SKM-1 (cell line): ENCODE results near the gene MARVELD1.
"Not testable (repeated sequence)": the region's sequence is repeated elsewhere in the genome, so short reads cannot be mapped to it uniquely, and the experiment has no call there.

Experiments used
- DNase-seq: peaks from one replicate; lab custom pipeline; 2025; ENCODE audit not compliant: unreplicated experiment; lab: John Stamatoyannopoulos, UW

The MARVELD1 gene

DNA sequence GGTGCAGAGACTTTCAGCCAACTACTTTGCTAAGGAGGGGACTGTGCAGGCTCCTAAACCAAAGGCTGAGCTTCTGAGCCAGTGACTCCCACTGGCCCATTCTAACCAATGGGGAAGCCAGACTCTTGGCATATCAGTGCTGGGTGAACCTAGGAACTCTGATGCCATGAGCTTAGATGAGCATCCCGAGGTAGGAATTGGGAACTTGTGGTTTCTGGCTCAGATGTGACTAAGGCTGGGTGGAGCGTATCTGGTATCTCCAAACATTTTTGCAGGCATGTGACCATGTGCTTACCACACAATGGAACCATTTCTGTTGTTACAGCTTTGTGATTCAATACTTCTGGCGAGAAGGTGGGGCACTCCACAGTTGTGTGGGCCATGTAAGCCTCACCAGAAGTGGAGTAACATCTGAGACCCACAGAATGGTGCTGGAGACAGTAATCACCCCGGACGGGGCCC, 23.9 kb upstream of the MARVELD1 start:
- DNase-seq: no peak

- DNase-seq: no peak
Measured at GRCh38 chr10:97690133-97690532, 23.4 kb upstream of the MARVELD1 start.

DNA sequence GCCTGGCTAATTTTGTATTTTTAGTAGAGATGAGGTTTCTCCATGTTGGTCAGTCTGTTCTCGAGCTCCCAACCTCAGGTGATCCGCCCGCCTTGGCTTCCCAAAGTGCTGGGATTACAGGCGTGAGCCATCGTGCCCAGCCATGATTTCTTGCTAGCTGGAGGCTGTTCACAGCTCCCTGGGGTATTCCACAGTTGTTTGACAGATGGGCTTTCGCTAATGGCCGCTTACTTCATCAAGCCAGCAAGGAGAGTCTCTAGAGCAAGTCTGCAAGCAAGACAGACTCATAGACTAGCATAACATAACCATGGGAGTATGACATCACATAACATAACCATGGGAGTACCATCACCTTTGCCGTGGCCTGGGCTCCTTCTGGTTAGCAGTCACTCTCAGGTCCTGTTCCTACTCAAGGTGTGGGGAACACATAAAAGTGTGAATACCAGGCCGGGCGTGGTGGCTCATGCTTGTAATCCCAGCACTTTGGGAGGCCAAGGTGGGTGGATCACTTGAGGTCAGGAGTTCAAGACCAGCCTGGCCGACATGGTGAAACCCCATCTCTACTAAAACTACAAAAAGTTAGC, 15.4 kb upstream of the MARVELD1 start:
- DNase-seq: not testable (repeated sequence)

- DNase-seq: peak; percentile 58
Measured at GRCh38 chr10:97701438-97702069, 12.0 kb upstream of the MARVELD1 start.

DNA sequence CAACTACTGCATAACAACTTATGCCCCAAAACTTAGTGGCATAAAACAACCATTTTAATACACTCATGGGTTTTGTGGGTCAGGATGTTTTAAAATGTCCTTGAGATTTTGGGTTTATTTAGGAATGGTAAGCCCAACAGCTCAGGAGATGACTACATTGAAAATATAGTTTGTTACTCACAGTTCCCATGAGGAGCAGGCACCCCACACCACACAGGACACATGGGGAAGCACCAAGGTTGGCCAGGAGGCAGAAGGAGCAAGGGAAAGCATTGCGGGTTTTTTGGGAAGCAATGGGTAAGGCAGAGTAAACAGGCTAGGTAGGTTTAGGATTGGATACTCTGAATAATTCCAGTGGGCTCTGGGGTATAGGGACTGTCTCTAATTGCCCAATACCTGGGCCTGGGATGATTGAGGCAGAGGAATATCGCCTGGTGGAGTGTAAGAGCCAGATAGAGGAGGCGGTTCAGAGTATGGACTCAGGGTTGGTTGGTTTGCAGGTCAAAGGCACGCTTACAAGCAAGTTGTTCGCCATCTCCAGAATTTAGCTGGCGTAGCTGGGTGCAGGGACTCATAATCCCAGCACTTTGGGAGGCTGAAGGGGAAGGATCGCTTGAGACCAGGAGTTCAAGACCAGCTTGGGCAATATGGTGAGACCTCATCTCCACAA, 10.0 kb upstream of the MARVELD1 start:
- no peak for DNase-seq

- DNase-seq: no peak
Measured at GRCh38 chr10:97704341-97704740, 9.2 kb upstream of the MARVELD1 start.

DNA sequence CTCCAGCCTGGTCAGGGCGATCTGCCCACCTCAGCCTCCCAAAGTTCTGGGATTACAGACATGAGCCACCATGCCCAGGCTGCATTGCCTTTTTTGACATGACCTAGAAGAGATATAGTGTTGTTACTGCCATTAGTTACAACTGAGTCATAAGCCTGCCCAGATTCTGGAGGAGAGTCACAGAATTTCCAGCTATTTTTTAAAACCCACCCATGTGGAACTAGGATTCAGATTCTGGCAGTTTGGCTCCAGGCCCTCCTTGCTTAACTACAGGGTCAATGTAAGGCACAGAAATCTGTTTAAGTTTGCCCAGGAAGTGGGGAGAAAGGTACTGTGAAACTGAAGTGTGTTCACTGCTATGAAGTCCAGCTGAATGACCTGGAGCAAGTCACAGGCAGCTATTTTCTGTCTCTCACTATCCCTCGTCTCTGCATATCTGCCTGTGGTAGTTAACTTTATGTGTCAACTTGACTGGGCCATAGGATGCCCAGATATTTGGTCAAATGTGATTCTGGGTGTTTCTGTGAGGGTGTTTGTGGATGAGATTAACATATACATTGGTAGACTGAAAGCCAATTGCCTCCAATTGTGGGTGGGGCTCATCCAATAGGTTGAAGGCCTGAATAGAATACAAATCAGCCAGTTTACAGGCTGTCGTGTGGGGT, 8.4 kb upstream of the MARVELD1 start:
- no peak for DNase-seq

DNA sequence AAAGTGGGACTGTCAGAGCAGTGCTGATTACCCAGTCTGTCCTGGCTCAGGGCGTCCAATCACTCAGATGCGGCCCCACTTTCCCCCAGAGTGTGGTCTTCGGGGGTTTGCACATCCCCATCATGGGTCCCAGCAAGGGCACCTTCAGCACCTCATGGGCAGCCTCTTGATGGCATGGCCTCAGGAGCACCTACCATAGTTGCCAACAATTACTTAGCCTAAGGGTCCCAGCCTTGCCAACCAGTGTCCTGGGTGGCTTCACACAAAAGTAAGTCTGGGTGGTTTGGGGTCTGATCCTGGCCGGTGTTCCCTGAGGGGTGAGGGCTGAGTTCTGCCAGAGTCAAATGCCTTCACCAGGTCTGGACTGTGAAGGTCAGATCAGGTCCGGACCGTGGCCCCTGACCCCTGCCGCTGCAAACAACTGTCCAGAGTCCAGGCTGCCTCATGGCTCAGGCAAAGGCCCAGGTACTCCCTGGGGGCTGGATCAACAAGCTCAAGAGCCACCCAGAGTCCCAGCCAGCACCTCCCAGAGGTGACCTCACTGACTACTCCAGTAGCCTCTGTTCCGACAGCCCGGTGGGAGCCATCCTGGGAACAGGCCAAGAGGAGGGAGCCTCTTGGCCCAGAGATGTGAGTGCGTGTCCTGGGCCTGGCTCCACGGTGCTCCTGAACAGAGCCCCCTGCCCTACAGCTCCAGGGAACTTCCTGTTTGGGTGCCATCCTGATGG, 6.2 kb upstream of the MARVELD1 start:
- DNase-seq: no peak

DNA sequence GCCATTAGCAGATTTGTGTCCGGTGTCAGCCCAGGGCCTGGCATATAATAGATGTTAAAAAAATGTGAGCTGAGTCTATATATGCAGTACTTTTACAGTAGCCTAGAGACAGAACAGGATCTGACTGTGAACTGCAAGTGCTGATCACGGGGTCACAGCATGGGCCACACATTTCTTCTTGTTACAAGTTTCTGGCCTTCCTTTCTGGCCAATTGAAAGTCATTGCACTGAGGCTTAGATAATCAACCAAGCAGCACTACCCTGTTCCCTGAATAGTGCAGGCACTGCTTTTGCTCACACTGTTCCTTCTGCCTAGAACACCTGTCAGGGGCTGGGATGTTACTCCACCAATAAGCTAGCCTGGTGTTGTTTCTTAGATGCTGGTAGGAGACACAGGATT, 5.4 kb upstream of the MARVELD1 start:
- no peak for DNase-seq

- no peak for DNase-seq
Measured at GRCh38 chr10:97708976-97709946, 4.3 kb upstream of the MARVELD1 start.

DNA sequence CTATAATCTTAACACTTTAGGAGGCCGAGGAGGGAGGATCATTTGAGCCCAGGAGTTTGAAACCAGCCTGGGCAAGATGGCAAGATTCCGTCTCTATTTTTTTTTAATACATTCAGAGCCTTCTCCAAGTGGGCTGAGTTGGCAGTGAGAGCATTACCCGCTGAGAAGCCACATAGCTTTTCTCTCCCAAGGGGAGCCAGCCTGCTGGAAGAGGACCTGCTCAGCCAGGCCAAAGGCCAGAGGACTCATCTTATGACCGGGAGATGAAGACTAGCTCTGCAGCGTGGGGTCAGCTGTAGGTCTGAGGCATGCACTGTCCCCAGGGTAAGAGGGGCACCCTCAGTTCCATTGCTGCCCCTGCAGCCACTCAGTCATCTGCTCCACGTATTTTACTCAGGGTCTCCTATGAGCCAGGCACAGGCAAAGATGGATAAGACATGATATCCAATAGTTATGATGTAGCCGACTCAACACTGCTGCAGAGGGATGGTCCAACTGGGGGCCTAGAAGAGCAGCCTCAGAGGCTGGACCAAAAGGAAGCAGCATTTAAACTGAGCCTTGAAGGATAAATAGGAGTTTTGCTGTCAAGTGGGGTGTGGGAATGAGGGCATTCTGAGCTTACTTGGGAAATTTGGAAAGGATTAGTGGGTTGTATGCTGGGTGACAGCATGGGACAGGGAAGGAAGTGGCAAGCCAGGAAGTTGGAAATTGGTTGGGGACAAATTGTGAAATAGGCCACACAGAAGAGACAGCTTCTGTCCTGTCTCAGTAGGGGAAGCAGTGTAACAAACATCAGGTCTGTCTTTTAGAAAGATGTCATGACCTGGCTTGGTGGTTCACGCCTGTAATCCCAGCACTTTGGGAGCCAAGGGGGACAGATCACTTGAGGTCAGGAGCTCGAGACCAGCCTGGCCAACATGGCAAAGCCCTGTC, 1.6 kb upstream of the MARVELD1 start:
- DNase-seq: no peak

DNA sequence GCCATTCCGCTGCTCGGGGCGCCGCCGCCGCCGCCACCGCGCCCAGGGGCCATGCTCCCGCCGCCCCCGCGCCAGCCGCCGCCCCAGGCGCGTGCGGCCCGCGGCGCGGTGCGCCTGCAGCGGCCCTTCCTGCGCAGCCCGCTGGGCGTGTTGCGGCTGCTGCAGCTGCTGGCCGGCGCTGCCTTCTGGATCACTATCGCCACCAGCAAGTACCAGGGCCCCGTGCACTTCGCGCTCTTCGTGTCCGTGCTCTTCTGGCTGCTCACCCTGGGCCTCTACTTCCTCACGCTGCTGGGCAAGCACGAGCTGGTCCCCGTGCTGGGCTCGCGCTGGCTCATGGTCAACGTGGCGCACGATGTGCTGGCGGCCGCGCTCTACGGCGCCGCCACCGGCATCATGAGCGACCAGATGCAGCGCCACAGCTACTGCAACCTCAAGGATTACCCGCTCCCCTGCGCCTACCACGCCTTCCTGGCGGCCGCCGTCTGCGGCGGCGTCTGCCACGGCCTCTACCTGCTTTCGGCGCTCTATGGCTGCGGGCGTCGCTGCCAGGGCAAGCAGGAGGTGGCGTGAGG, 383 bp downstream of the MARVELD1 start:
- DNase-seq: peak; percentile 48

DNA sequence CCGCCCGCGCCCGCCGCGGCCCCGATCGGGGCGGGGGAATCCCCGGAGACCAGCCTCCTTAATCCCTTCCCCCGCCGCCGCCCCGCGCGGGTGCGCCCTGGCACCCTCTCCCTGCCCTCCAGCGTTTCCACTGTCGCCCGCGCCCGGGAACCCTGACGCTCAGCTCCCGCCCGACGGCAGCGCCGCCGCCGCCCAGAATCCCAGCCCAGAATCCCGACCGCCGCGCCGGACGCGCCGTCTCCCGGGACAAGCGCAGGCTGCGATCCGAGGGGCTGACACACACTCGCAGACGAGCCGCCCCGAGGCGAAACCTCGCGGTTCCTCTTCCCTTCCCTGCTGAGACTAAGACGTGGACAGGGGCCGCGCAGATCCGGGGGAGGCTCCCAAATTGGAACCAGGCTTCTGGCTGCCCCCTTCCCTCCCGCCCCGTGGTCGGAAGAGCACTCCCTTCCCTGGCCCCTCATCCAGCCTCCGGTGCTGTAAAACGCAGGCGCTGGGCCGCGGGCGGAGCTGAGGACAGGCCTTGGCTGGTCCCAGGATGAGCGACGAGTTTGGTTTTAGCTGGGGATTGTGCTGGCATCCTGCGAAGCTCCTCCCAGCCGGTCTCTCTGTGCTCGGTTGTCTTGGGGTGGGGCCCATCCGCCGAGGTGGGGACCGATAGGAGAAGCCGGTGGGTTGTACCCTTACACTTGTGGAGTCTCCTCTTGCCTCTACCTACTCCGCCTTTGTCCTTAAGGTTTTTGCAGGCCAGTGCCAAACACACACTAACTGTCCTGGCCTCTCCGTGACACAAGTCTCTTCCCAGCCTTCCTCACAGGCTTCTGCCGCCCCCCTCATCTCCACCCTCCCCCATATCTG, 1.1 kb downstream of the MARVELD1 start:
- no peak for DNase-seq

DNA sequence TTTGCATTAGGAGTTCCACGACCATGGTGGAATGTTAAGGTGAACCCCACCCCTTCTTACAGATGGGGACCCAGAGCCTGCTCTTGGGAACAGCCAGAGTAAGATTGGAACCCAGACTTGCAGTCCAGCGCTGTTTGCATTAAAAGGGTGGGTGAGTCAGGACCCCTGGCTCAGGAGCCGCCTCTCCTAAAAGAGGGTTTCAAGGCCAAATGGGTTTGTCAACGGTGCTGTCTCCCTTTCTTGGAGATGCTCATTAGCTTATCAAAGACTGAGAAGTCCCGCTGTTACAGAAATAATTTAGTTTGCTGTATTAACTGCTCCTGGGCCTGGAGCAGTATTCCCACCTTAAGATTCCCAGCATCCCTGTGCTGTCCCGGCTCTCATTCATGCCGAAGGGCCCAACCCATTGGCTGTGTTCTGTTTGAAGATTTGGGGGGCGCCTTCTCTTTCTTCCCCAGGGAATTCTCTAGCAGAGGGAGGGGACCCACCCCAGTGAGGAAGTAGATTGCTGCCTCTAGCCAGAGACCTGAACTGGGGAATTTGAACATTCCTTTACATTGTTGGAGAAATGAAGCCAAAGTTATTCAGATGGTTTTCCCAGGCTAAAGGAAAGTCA, 1.8 kb downstream of the MARVELD1 start:
- DNase-seq: no peak

DNA sequence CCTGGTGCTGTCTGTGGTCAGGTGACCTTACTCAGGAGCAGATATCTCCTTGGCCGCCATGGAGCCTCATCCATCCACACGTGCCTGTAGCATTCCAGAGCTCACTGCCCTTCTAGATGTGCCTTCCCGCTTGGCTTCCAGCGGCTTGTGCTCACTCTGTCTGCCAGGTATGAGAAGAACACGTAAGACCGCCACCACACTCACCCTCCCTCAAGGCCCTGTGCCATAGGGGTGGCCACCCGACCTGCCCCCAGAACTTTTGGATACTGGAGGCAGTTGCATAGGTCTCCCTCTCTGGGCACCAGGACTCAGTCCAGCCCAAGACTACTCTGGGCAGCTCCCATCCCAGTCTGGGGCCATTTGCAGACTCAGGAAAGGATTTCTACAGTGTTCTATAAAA, 4.1 kb downstream of the MARVELD1 start:
- DNase-seq: no peak

- peak; percentile 45 for DNase-seq
Measured at GRCh38 chr10:97718178-97718577, 4.6 kb downstream of the MARVELD1 start.

DNA sequence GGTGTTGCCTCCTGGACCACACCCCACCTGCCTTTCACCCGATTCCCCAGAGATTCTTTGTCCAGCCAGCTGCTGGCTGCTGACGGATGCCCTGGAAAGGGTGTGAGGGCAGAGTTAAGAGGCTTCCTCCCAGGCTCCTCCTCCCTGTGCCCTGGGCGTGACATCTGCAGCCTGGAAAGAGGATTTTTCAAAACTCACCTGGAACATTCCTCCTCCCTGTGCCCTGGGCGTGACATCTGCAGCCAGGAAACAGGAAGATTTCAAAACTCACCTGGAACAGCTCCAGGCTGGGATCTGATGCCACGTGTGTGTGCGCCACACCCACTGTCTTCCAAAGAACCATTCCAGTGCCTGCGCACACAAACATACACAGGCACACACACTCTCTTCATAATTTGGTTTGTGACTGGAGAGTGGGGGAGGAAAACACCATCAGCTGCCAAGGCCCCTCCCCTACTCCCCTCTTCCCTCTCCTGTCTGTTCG, 5.2 kb downstream of the MARVELD1 start:
- DNase-seq: no peak
